ENCODE measurements around the gene PARVA.

PARVA gene

GRCh38 chr11:12408156-12408770 lies 30.9 kb downstream of the PARVA start:
- DNase-seq = no peak

DNA sequence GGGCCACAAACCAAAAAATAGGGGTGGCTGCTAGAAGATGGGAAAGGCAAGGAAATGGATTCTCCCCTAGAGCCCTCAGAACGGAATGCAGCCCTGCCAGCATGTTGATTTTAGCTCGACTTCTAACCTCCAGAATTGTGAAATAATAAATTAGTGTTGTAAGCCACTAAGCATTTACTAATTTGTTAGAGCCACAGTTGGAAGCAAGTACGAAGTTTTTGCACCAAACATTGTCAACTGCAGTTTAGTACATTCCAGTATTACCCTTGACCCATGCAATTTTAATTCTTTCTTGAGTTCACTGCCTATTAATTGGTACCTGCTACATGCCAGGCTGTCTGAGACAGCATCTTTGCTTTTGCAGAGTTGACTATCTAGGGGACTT lies 32.2 kb downstream of the PARVA start:
- no peak for DNase-seq

GRCh38 chr11:12410006-12410728 lies 32.8 kb downstream of the PARVA start:
- DNase-seq = no peak

GRCh38 chr11:12411393-12411792 lies 34.0 kb downstream of the PARVA start:
- no peak for DNase-seq

DNA sequence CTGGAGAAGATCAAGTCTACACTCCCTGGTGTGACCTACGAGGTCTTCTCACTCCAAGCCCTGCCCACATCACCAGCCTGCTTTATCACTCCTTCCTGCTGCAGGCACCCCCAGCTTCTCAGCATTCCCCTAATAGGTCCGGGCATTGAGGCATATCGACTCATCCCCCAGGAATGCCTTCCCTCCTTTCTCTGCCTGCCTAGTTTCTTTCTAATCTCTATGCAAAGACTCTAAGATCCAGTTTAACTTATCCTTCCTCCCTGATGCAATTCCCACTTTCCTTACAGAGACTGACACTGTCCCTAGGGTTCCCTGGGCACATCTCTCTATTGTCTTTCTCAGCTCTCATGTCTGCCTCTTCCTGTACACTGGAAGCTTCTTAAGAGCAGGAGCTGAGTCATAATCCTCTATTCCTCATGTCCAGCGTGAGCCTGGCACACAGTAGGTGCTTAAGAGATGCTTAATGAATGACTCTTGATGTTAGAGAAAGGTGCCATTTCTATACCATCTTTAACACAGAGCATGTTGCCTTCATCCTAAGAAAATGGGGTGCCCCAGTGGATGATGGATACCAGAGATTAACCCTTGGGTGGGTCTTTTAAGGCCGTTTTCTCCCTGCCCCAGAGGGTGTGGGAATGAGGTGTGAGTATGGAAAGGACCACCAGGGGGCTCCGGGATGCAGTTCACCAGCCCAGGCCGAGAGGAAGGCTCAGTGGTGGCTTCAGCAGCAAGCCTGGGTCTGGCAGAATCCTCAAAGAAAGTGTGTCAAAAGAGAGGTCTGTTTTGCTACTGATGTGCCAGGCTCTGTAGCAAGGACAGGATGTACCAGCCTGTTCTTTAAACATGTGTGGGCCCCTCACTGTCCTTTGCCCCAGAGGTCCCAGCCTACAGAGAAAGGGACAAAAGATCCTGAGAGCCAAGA lies 34.7 kb downstream of the PARVA start:
- DNase-seq = no peak

DNA sequence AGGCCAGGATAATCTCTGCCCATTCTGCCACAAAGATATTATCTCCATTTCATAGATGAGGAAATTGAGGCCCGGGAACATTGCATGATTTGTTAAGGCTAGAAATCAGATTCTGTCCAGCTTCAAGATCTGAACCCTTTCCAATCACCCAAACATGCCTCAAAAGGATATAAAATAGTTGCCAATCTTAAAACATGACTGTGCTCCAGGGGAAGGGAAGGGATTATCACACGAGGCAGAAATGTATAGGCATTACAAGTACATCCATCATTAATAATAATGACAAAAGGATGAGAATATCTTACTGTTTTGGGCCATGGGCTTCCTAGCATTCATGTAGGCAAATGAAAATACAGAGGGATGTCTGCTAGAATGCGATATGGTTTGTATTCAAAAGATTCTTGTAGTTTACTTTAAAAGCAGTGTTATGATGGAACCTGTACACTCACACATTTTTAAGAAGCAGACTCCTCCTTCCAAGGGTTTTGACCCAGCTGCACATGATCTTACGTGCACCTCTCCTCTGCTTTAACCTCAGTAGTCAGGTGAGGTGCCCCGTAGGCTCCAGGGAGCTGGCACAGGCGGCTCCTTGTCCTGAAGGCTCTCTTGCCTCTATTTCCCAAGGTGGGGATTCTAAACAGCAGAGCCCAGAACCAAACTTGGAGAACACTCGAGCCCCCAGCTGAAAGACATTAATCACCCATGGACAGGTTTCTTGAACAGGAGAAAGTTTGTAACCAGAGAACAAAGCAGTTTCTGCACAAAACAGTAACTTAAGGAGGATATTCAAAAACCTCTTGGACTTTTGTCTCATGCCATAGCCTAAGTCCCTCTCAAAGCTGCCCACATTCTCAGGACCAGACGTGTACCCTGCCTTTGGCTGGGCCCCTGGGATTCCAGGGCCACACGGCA lies 36.0 kb downstream of the PARVA start:
- no peak for DNase-seq

DNA sequence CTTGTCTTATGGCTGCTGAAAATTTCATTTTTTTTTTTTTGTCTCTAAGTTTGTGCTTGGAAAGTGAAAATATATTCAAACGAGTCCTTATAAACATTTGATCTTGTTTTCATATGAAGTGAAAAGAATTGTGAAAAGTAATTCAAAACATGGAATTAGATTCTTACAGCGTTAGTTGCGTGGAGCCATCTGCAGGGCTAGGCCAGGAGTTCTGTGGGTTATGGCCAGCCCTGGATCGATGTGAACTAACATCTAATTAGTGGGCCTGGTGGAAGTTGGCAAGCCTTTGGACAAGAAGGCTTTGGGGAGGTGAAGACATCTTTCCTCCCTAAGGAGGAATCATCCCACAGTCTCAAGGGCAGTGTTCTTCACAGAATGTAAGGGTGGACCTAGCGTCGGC lies 37.2 kb downstream of the PARVA start:
- no peak for DNase-seq

DNA sequence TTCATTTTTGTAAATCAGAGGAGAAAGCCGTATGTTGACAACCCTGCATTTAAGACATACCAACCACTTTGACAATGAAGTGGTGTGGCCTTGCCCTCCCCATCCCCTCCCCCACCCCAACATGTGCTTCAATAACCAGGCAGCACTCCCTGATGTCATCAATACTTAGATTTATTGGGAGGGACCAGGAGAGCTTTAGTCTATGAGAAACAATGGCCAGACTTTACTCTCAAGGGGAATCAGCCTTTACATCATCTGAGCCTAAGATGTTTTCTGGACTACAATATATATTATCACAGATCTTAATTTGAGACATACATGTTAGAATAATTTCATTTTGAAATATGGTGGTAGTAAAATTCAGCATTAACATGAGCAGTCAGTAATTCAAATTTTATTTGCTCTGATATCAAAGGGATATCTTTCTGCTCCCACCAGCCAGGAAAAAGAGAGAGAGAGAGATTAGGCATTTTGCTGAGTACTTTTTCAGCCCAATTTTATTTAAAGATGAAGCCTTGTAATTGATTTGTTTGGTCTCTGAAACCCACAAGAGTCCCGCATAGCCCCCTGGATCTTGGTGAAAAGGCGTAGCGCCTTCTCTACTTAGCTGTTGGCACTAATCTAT lies 38.1 kb downstream of the PARVA start:
- no peak for DNase-seq

- no peak for DNase-seq
Measured at GRCh38 chr11:12416552-12416951, 39.2 kb downstream of the PARVA start.

GRCh38 chr11:12417691-12418611 lies 40.6 kb downstream of the PARVA start:
- no peak for DNase-seq

GRCh38 chr11:12420040-12420439 lies 42.7 kb downstream of the PARVA start:
- no peak for DNase-seq

DNA sequence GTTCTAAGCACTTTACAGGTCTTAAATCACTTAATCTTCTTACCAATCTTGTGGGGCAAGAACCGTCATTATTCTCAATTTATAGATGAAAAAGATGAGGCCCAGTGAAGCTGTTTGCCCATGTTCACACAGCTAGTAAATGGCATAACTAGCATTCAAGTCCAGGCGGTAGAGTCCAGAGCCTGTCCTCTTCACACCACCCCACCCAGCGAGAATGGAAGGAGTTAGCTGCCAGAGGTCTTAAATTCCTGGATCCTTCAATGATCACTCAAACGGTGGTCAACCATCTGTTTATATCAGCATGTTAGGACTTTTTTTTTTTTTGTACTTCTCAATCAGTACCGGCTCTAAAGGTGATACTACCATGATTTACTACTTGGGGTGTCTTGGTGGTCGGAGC lies 43.3 kb downstream of the PARVA start:
- no peak for DNase-seq

DNA sequence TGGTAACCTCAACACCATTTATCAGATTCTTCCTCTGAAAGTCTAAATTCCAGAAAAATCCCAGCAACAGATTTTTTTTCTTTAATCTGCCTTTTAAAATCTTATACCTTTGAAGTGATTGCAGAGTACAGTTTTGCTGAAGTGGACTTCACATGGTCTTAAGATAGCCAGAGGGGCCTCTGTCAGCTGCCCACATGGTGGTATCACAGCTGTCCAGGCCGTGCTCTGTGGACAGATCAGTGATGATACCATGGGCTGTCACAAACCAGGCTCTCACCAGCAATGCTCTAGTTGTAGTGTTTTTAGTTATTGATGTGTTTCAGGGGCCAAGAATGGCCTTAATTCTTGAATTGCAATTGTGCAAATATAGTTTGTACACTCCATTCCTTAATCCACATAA lies 44.0 kb downstream of the PARVA start:
- DNase-seq = no peak

DNA sequence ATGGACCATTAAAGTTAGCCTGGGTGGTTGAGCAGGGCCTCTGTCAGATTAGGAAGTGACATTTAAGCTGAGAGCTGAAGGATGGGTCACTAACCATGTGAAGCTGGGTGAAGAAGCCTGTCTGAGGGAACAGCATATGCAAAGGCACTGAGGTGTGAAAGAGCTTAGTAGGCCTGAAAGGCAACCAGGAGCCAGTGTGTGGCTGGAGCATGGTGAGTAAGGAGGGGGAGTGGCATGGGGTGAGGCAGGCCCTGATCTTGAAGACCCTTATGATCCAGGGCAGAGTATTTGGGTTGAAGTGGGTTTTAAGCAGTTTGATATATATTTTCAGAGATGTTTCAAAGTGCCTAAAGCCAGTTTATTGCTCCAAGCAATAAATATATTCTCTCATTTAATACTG lies 48.8 kb downstream of the PARVA start:
- DNase-seq = no peak

- no peak for DNase-seq
Measured at GRCh38 chr11:12429155-12429554, 51.8 kb downstream of the PARVA start.

- DNase-seq = no peak
Measured at GRCh38 chr11:12430351-12430750, 53.0 kb downstream of the PARVA start.

DNA sequence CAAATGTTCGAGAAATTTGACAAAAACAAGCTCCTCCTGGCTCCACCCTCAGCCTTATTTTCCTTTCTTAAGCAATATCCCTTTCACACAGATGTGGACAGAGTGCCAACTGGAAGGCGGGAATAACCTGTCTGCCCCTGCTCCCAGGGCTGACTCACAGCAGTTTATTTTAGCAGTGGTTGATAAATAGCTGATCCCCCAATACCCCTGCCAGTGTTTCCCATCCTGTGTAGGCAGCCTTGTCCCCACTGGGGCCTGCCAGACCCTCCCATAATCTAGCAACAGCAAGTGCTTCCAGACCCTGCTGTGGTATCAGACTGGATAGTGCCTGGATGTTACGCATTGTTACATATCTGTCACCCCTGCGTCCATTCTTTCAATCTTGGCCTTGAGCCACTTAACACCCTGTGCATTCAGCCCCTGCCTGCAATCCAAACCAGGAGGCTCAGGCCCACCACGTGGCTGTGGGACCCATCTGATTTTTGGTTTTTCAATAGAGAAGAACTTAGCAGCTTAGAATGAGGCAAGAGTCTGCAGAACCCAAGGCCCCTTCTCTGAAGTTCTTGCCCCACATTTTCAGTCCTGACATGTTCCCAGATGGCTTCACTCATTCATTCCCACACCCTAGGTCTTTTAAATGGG lies 53.7 kb downstream of the PARVA start:
- no peak for DNase-seq

DNA sequence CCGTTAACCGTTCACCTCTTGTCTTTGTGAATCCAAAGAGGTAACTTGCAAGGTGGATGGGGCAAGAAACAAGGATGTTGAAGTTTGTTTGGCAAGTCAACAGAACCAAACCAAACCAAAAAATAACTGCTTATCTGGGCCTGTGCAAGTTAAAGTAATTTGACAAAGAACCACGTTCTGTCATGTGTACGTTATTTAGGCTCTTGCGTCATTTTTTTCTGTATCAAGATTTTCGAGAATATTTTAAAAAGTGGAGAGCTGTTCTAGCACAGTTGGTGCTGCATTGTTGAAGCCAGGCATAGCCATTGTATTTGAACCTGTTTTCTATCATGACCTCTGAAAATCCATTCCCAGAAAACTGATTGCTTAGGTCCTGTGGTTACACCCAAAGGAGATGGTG lies 55.1 kb downstream of the PARVA start:
- DNase-seq = no peak

DNA sequence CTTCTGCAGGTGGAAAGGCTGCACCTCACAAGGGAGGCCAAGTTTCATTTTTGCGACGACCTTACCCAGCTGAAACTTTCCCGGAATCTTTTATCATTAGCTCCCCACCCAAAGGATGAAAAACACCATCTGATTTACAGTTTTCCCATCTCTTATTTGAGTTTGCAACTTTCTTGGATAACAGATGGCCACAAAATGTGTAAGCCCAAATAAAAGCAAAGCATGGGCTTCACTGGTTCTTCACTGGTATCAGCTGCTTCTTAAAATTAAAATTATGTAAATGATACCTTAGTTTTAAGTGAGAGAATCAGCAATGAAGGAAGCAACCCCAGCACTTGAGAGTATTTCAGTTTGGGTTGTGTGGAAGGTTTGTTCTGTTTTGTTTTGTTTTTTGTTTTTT lies 55.8 kb downstream of the PARVA start:
- no peak for DNase-seq

DNA sequence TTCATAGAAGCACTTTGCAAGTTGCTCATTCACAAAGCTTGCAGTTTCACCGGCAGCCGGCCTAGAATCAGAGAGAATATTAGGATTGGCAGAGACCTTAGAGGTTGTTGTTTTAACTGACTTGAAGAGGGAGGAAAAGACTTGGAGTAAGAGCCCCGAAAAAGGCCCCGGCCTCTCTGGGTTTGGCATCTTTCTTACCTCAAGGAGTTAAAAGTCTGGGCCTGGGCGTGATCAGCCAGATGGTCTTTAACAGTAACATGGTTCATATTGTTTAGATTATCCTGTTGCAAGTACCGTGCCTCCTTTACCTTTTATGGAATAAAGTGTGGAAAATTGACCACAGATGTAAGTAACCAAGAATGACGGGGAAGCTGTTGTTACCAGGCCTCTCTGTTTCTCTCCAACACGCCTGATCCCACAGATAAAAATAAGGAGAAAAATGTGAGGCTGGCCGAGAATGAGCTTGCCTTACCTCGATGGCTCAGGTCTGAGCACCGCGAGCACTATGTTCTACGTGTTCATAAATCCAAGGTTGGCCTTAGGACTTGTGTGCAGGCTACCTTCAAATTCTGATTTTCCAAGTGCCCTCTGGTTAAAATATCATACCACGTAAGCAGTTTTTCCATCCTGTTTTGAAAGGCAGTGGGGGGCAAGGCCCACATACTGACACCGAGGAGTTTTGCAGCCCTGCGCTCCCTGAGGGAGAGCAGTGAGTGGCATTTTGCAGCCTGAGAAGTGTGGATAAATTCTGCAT lies 56.4 kb downstream of the PARVA start:
- no peak for DNase-seq

Measured in activated CD8-positive, alpha-beta memory T cell treated with anti-CD3 and anti-CD28 coated beads, Interleukin-2, amount 50 U/mL, for 4 hours (primary cell).